Muscle of arm (tissue), 12 donors: ENCODE results near the gene MYCBP2. TPM values are rescaled to one million over a fixed set of nuclear protein-coding genes. Genes with fewer than 3 reads are reported as not detected.

Source experiments
- DNase-seq: peaks from one replicate; pipeline ENCODE4 v3.0.0-alpha.2; 2013
- polyA plus RNA-seq, 12 donors: library from polyadenylated mRNA; unstranded; fragments of 120-200 nt; gene quantifications; one replicate each; pipeline ENCODE4 v1.2.1, GENCODE V29; 2013; ENCODE audit not compliant: insufficient read length in 12 of 12

MYCBP2 gene
- polyA plus RNA-seq, 12 donors = 39.5 to 66.9 (median 51.0) TPM; not detected in 1

- no peak for DNase-seq
These were observed 221.8 kb downstream of the MYCBP2 start for GRCh38 chr13:77105051-77105450.

GRCh38 chr13:77099415-77099814 lies 227.5 kb downstream of the MYCBP2 start:
- no peak for DNase-seq

GRCh38 chr13:77095288-77095687 lies 231.6 kb downstream of the MYCBP2 start:
- DNase-seq = no peak

- DNase-seq = no peak
These were observed 232.1 kb downstream of the MYCBP2 start for GRCh38 chr13:77094773-77095172.

- DNase-seq = no peak
These were observed 233.2 kb downstream of the MYCBP2 start for GRCh38 chr13:77093735-77094134.

- DNase-seq = no peak
These were observed 242.1 kb downstream of the MYCBP2 start for GRCh38 chr13:77084755-77085154.

GRCh38 chr13:77079902-77080413 lies 246.9 kb downstream of the MYCBP2 start:
- no peak for DNase-seq

GRCh38 chr13:77067519-77067918 lies 259.4 kb downstream of the MYCBP2 start:
- DNase-seq = no peak

- DNase-seq = no peak
These were observed 261.3 kb downstream of the MYCBP2 start for GRCh38 chr13:77065461-77066147.

GRCh38 chr13:77062097-77062496 lies 264.8 kb downstream of the MYCBP2 start:
- DNase-seq = no peak

- DNase-seq = no peak
These were observed 265.5 kb downstream of the MYCBP2 start for GRCh38 chr13:77061362-77061761.

- no peak for DNase-seq
These were observed 270.0 kb downstream of the MYCBP2 start for GRCh38 chr13:77056886-77057285.

GRCh38 chr13:77056382-77056781 lies 270.5 kb downstream of the MYCBP2 start:
- no peak for DNase-seq

GRCh38 chr13:77055158-77055557 lies 271.7 kb downstream of the MYCBP2 start:
- no peak for DNase-seq

- no peak for DNase-seq
These were observed 273.7 kb downstream of the MYCBP2 start for GRCh38 chr13:77053192-77053591.

- DNase-seq = no peak
These were observed 278.2 kb downstream of the MYCBP2 start for GRCh38 chr13:77048681-77049080.

- DNase-seq = no peak
These were observed 279.1 kb downstream of the MYCBP2 start for GRCh38 chr13:77047649-77048343.

GRCh38 chr13:77042566-77043177 lies 284.2 kb downstream of the MYCBP2 start:
- DNase-seq = no peak

- DNase-seq = no peak
These were observed 286.1 kb downstream of the MYCBP2 start for GRCh38 chr13:77040835-77041234.

GRCh38 chr13:77040076-77040475 lies 286.8 kb downstream of the MYCBP2 start:
- no peak for DNase-seq

- DNase-seq = no peak
These were observed 287.9 kb downstream of the MYCBP2 start for GRCh38 chr13:77038907-77039480.

- DNase-seq = no peak
These were observed 290.6 kb downstream of the MYCBP2 start for GRCh38 chr13:77036279-77036678.

GRCh38 chr13:77034881-77035280 lies 292.0 kb downstream of the MYCBP2 start:
- no peak for DNase-seq
